ENCODE data around the gene CTTNBP2NL.
"Not testable (repeated sequence)": the region's sequence is repeated elsewhere in the genome, so short reads cannot be mapped to it uniquely, and the experiment has no call there.

CTTNBP2NL gene

DNA sequence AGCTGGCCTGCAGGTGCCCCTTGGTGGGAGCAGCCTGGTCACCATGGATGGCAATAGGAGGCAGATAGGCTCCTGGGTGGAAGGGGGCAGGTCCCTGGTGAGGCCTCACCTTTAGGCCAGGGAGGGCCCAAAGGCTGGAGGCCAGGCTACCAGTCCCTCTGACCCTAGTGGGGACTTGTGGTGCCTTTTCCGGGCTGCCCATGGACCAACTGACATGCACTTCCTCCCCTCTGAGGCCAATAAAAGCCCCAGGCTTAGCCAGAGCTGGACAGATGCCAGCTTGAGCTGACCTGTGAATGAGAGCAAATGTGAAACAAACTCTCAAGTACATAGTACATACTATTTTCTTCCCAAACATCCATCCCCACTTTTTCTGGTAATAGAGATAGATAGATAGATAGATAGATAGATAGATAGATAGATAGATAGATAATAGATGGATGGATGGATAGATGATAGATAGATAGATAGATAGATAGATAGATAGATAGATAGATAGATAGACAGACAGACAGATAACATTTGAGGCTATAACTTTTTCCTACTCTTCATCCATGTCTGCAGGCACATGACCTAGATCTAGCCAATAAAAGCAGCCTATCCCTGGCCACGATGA lies 9.2 kb upstream of the CTTNBP2NL start:
- DNase-seq = no peak

DNA sequence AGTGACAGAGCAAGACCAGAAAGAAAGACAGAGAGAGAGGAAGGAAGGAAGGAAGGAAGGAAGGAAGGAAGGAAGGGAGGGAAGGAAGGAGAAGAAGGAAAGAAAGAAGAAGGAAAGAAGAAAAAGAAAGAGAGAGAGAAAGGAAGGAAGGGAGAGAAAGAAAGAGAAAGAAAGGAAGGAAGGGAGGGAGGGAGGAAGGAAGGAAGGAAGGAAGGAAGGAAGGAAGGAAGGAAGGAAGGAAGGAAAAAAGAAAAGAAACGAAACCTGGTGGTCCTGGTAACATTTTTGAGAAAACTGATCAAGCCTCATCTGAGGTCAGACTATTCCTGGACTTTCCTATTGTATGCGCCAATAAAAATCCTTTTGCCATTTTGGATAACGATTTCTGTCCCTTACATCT lies 8.2 kb upstream of the CTTNBP2NL start:
- no peak for DNase-seq

DNA sequence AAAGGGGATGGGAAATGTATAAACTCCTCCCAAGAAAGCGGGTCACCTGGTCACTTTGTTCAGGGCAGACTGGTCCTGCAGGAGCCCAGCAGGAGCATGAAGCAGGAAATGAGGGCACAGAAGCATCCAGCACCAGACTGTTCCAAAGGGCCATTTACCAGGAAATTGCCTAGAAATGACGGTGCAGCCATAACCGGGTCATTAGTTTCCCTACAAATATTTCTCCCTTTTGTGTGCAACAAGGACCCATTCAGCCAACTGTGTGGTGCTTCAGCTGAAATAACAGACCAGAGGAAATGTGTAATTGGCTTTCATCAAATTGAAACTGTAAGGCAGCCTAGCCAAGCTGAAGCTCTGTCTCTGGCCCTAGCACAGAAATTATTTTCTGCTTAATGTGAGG lies 7.6 kb upstream of the CTTNBP2NL start:
- DNase-seq = no peak

DNA sequence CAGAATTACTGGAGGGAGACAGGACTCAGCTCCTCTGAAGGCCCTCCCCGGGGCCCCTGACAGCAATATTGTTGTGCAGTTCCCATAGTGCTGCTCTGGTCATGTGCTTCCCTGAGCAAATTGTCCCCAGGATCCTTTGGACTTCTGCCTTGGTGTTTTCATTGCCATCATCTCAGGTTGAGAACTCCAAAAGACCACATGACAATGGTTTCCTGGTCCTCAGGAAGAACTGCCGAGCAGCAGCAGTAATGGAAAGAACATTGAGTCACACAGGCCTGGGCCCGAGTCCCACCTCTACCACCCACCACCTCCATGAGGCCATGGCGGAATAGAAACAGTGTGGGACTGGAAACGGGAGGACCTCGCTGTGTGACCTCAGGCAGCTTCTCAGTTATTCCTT lies 6.3 kb upstream of the CTTNBP2NL start:
- no peak for DNase-seq

DNA sequence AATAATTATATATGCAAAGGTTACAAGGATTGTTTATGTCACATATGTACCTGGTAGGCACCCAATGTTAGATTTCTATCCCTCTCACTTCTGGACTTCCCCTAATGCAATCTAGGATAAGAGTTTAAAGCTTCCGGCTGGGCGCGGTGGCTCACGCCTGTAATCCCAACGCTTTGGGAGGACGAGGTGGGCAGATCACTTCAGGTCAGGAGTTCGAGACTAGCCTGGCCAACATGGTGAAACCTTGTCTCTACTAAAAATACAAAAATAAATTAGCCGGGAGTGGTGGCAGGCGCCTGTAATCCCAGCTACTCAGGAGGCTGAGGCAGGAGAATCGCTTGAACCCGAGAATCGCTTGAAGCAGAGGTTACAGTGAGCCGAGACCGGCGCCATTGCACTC lies 5.7 kb upstream of the CTTNBP2NL start:
- not testable (repeated sequence) for DNase-seq

DNA sequence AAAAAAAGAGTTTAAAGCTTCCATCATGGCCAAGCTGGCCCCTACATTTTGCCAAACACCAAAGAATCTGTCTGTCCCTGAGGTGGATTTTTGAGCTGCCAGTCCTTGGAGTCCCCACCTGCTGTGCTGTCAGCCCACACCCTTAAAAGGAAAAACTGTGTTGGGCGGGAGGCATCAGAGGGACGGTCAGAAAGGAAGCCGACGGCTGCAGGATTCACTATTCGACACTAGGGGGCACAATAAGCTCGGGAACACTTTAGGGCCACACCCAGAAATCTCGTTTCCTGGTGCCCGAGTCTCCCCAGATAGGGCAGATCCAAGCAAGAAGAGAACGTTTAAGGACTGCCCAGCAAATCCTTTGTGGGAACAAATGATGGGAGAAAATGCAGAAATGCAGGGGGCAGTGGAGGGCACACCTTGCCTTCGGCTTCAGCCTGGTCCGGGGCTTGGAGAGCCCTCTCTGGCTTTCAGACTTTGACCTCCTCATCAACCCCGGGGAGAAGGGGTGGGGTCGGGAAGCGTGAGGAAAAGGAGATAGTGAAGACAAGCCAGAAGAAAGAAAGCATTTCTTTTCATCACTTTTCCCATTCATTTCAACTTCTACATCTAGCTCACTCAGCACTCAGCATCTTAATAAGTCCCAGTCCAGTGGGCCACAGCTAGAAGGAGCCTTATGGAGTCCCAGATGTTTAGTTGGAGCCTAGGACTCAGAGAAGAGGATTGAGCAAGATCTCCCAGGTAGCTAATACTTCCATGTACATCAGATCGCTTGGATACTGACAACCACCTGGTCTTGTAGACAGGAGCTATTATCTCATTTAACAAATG lies 5.0 kb upstream of the CTTNBP2NL start:
- DNase-seq = peak; percentile 45 to 81 (median 70)

DNA sequence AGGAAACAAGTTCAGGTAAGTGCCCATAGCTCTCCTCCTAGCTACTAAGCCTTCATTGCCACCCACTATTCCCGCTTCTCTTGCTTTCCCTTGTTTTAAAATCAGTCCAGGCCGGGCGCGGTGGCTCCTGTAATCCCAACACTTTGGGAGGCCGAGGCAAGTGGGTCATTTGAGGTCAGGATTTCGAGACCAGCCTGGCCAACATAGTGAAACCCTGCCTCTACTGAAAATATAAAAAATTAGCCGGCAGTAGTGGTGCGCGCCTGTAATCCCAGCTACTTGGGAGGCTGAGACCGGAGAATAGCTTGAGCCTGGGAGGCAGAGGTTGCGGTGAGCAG lies 4.4 kb upstream of the CTTNBP2NL start:
- no peak for DNase-seq

DNA sequence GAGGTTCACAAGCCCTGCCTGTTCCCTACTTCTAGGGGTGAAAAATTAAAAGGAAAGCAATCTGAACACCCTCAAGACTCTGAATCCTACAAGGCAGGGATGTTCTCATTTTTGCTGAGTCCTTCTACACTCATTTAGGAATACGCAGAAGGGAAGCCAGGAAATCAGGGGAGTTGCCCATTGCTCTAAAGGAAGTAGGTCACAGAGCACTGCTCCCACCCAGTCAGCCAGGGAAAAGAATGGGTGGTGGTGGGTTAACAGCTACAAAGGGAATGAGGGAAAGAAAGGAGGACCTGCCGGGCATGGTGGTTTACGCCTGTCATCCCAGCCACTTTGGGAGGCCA lies 2.4 kb upstream of the CTTNBP2NL start:
- no peak for DNase-seq

DNA sequence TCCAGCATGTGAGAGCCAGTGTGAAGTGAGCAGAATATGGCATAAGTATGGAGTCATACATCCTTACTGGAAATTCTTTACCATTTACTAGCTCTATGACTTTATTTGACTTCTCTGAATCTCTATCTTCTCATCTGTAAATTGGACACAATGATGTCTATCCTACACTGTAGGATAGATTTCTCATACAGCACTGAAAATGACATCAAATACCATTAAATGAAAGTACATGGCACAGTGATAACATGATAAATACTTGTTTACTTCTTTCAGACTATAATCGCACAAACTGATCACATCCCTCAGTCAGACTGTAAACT lies 1.3 kb upstream of the CTTNBP2NL start:
- DNase-seq = no peak

DNA sequence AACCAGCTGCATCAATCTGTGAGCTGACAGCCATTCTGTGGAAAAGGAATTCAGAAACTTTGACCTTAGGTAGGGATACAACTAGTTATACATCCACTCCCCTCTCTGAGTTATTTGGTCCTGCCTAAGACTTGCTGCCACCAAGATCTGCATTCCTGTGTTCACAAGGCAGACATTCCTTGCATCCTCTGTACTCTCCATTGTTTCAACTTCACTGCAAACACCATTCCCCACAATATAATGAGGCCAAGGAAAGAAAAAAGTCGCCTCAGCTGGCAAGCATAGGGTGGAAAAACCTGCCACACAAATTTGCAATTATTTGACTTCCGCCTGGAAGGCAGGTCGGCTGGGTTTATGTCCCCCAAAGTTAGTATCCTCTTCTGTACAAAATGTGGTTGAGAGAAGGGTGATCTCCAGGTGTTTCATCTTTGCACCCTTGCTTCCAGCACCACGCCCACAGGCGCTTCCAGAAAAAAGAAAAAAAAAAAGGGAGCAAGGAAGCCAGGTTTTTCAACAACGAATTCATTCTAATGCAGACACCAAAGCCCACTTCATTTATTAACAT lies 676 bp upstream of the CTTNBP2NL start:
- no peak for DNase-seq

DNA sequence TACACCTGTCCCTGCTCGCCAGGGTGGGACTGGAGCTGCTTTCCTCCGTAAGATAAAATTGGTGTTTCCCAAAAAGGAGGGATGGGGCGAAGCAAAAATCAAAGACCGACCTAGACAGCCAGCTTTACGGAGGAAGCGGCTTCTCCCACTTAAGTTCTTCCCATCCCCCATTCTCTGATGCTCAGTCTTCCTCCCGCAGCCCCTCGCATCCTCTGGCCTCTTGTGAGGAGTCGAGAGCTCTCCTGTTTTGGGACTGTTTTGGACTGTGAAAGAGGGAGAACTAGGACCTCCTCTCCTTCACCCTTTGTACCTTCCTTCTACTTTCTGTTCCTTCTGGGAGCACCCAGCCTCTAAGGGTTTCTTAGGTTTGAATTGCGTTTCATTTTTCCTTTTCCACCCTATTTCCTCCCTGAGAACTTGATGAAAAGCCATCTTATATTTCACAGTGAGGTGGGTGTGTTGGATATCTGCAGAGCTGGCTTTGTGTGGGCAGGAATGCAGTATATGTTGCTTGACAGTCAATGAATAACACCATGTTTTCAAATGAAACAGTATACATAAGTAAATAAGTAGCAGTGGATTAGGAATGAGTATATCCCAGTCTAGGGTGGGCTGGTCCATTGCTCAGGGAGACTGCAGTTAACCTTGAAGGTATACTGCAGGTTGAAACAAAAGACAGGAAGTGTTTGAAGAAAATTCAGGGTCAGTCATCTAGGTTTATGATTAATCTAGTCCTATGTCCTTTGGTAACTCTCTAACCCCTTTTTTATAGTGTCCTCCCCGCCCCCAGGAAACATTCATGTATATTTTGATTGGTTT lies 848 bp downstream of the CTTNBP2NL start:
- DNase-seq = no peak

DNA sequence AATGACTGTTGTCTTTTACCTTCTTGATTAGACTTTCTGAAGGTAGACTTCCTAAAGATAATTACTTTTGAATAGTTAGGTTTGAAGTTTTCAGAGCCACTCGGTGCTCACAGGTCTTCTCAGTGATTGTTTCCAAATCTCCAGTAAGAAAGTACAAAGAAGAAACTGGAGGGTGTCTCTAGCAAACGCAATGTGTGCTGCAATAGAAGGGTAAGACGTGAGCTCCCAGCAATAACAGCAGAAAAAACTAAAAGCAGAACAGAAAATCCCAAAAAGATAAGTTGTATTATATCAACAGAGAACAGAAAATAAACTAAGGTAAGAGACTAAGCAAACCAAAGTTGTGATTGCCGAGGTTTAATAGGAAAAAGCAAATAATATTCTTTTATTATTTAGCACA lies 1.8 kb downstream of the CTTNBP2NL start:
- DNase-seq = no peak

DNA sequence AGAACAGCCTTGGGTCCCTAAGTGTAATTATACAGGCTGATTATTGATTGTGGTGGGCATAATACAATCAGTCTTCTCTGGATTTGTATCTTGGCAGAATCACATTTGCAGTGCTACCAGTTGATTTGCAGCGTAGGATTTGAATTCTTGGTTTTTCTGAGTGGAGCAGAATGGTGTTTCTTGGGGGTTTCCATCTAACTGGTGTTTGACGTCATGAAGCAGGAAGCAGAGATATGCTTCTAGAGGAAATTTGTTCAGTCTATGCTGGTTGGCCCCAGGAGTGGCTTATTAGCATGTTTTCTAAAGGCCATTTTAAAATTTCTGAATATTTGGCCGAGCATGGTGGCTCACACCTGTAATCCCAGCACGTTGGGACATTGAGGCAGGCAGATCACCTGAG lies 3.4 kb downstream of the CTTNBP2NL start:
- no peak for DNase-seq

DNA sequence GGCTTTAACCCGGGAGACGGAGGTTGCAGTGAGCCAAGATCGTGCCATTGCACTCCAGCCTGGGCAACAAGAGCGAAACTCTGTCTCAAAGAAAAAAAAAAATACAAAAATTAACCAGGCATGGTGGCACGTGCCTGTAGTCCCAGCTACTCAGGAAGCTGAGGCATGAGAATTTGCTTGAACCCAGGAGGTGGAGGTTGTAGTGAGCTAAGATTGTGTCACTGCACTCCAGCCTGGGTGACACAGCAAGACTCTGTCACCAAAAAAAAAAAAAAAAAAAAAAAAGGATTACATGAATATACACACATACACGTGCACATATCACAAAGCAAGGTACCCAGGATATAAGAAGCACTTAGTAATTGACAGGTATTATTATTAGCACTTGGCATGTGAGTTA lies 4.7 kb downstream of the CTTNBP2NL start:
- DNase-seq = not testable (repeated sequence)

DNA sequence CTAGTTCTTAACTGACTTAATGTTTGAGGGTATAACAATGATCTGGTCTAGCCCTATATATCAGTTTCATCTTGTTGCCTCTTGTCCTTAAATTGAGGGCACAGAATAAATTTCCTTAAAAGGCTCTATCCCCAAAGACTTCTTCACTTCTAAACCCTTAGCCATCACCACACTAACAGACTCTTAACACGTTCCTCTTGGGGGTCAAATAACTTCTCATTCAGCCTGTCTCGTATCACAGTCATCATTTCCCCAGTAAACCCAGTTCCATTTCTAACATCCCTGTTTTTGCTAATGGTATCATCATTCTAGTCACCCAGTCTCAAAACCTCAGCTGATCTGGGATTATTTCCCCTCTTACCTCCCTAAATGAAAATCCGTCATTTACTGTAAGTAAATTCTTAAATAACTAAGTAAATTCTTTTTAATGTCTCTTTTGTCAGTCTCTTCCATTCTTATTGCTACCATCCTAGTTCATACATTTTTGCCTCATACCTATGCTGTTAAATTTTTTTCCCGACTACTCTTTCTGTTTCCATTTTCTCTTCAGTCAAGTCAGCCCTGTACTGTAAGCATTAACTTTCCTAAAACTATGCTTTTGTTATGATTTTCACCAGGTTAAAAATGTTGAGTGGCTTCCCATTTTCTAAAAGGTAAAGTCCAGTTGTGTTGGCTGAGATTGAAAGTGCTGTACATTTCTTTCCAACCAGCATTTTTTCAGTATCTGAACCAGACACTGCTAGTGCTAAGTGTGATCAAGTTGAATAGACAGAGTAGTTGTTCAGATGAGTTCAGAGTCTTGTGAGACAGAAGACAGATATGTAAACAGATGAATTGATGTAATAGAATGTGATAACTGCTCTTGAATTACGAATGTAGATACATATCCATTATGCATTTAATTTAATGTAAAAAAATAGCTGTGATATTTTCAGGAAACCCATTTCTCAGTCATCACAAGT lies 6.9 kb downstream of the CTTNBP2NL start:
- DNase-seq = no peak

DNA sequence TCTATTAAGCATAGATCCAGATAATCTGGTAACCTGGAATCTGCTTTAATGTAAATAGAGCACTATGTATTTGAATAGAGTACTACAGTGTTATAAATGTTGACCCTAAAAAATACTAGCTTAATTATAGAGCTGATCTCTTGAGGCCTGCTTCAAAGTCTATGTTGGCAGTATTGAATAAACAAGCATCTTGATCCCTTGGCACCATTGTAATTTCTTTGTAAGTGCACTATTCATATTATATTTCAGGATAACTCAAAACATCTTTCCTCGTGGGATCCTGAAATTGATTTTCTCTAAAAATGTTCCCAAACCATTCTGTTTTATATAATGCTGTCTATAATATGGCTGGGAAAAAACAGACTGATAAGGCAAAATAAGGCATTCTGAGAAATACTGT lies 10.8 kb downstream of the CTTNBP2NL start:
- no peak for DNase-seq

DNA sequence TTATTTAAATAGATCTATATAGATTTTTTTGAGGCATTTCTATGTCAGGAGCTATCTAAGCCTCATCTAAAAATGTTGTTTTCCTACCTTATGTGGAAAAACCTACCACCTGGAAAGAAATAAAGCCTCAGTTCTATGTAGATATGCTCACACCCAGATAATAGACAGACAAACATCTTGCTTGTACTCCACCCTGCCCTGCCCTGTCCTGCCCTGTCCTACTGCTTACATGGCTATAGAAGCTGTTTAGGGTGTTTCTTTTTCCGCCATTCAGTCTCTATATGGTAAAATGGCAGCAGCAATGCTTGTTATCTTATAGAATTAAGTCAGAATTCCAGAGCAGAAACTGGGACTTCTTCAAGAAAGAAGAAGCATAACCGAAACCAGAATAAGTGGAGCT lies 13.4 kb downstream of the CTTNBP2NL start:
- DNase-seq = no peak

DNA sequence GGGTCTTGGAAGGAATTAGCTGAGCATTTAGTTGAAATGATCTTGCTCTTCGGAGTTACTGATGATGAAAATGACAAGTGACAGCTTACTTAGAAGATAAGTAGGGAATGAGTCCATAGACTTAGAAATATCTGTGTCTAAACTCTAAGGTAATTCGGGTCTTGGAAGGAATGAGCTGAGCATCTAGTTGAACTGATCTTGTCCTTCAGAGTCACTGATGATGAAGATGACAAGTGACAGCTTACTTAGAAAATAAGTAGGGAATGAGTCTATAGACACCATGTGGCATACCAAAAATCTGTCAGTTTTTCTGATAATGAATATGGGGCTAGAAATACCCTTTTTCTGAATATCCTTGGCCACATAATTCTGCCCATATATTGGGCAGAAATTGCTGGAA lies 14.7 kb downstream of the CTTNBP2NL start:
- DNase-seq = no peak

DNA sequence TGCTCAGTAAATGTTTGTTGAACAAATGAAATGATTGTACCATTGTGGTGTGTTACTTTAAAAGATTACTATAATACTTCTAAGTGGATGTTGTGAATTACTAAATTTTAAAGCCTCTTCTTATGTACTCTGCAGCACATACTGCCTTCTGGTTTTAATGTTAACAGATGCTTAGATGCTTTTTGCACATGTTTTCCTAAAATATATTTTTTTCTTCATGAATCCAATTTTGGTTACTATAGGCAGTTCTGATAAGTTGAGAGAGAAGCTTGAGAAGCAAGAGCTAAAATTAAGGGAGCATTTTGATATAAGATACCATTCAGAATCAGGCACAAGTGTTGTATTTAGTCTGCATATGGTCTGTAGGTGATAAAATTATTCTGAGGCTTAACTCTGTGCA lies 21.3 kb downstream of the CTTNBP2NL start:
- DNase-seq = no peak

DNA sequence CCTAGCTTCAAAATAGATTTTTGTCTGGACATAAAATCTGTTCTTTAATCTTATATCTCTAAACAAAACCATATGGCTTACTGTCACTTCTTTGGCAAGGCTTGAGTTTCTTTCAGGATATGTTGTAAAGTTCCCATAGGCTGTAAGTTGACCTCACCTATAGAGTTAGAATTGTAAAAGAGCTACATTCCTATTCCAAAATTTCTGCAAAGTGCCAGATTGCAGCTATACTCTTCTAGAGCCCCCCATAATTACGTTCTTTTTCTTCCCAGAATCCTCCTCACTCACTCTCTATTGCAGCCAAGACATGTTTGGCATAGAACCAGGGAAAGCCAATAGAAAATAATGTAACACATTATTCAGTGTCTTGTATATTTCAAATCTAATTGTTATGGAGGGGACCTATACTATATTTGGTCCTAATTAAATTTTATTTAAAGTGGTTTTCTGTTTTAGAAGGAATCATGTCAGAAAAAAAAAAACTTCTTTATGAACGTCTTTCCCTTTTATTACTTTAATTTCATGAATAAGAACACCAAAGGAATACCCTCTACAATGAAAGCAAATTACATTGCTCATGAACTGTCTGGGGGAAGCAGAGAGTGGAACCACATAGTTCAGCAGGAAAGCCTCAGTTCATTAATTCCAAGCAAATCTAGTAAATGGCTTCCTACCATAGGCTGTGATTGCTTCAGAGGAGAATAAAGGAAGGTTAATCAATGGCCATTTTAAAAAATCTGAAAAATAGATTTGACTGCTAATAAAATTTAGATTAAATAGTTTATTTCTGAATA lies 22.3 kb downstream of the CTTNBP2NL start:
- DNase-seq = no peak

DNA sequence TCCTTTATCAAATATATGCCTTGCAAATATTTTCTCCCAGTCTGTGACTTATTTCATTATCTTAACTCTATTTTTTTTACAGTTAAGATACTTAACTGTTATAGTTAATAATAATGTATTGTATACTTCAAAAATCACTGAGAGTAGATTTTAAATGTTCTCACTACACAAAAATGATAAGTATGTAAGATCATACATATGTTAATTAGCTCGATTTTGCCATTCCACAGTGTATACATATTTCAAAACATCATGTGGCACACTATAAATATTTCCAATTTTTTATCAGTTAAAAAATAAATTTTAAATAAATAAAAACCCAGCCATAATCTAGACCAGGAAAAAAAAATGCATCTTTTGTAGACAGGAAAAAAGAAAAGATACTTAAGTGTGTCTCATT lies 27.2 kb downstream of the CTTNBP2NL start:
- DNase-seq = no peak

DNA sequence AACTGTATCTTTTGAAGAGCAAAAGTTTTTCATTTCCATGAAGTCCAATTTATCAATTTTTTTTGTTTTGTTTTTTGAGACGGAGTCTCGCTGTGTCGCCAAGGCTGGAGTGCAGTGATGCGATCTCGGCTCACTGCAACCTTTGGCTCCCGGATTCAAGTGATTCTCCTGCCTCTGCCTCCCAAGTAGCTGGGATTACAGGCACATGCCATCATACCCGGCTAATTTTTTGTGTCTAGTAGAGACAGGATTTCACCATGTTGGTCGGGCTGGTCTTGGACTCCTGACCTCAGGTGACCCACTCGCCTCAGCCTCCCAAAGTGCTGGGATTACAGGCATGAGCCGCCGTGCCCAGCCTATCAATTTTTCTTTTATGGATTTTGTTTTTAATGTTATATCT lies 27.7 kb downstream of the CTTNBP2NL start:
- DNase-seq = not testable (repeated sequence)

Data from T-helper 1 cell (primary cell).